ENCODE measurements around the gene SHISA9.

DNA sequence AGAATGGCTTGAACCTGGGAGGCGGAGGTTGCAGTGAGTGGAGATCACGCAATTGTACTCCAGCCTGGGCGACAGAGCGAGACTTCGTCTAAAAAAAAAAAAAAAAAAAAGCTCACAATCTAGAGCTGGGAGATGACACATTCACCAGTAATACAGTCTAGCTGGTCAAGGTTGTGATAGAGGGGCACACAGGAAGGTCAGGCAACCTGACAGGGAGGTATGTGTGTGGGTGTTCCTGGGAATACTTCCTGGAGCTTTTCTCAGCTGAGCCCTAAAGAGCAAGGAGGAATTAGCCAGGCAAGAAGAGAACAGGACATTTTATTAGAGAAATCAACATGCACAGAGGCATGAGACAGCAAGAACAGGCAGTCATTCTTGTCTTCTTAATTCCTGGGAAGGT lies 216.7 kb downstream of the SHISA9 start:
- TF ChIP-seq, protein P1, sequence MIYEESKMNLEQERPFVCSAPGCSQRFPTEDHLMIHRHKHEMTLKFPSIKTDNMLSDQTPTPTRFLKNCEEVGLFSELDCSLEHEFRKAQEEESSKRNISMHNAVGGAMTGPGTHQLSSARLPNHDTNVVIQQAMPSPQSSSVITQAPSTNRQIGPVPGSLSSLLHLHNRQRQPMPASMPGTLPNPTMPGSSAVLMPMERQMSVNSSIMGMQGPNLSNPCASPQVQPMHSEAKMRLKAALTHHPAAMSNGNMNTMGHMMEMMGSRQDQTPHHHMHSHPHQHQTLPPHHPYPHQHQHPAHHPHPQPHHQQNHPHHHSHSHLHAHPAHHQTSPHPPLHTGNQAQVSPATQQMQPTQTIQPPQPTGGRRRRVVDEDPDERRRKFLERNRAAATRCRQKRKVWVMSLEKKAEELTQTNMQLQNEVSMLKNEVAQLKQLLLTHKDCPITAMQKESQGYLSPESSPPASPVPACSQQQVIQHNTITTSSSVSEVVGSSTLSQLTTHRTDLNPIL (CRISPR knock-in tag; IDR thresholded peaks at IDR 0.05; ENCODE audit: low read depth) = no peak
- no peak for TF ChIP-seq ESRRG (CRISPR knock-in tag; IDR thresholded peaks at IDR 0.05)
- no peak for TF ChIP-seq ZFP30 (CRISPR knock-in tag; IDR thresholded peaks at IDR 0.05)
- no peak for TF ChIP-seq CSDC2 (CRISPR knock-in tag; IDR thresholded peaks at IDR 0.05)
- TF ChIP-seq, protein P2, sequence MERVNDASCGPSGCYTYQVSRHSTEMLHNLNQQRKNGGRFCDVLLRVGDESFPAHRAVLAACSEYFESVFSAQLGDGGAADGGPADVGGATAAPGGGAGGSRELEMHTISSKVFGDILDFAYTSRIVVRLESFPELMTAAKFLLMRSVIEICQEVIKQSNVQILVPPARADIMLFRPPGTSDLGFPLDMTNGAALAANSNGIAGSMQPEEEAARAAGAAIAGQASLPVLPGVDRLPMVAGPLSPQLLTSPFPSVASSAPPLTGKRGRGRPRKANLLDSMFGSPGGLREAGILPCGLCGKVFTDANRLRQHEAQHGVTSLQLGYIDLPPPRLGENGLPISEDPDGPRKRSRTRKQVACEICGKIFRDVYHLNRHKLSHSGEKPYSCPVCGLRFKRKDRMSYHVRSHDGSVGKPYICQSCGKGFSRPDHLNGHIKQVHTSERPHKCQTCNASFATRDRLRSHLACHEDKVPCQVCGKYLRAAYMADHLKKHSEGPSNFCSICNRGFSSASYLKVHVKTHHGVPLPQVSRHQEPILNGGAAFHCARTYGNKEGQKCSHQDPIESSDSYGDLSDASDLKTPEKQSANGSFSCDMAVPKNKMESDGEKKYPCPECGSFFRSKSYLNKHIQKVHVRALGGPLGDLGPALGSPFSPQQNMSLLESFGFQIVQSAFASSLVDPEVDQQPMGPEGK (CRISPR knock-in tag; IDR thresholded peaks at IDR 0.05; ENCODE audit: borderline replicate concordance) = no peak
- TF ChIP-seq PPARA (CRISPR knock-in tag; IDR thresholded peaks at IDR 0.05; ENCODE audit: borderline replicate concordance) = no peak
- no peak for TF ChIP-seq OSR1 (CRISPR knock-in tag; IDR thresholded peaks at IDR 0.05)
- TF ChIP-seq TCF4 (CRISPR knock-in tag; IDR thresholded peaks at IDR 0.05; ENCODE audit: borderline replicate concordance) = no peak
- TF ChIP-seq RARB (CRISPR knock-in tag; IDR thresholded peaks at IDR 0.05) = no peak
- TF ChIP-seq ZC3H10 (CRISPR knock-in tag; IDR thresholded peaks at IDR 0.05) = no peak
- no peak for TF ChIP-seq CSRNP3 (CRISPR knock-in tag; IDR thresholded peaks at IDR 0.05)
